HEK293 (cell line): Measurements from ENCODE around the gene STX11.

Experiments used
- CTCF ChIP-seq: fragments of 450-650 bp; formaldehyde crosslinking; IDR thresholded peaks from 2 replicates; pipeline ENCODE4 v1.5.1; 2016; ENCODE audit warnings: missing biosample characterization, missing genetic modification characterization
- GLI2 ChIP-seq: fragments of 450-650 bp; formaldehyde crosslinking; IDR thresholded peaks from 2 replicates; pipeline ENCODE4; 2017; ENCODE audit warnings: missing biosample characterization, missing genetic modification characterization, low read depth, borderline replicate concordance
- KLF1 ChIP-seq: fragments of 450-650 bp; formaldehyde crosslinking; IDR thresholded peaks from 2 replicates; pipeline ENCODE4 v1.5.1; 2016; ENCODE audit warnings: missing biosample characterization, missing genetic modification characterization
- KLF7 ChIP-seq: fragments of 450-650 bp; formaldehyde crosslinking; IDR thresholded peaks from 2 replicates; pipeline ENCODE4 v1.5.1; 2016; ENCODE audit warnings: missing biosample characterization, missing genetic modification characterization, borderline replicate concordance
- TCF7L2 ChIP-seq: IDR thresholded peaks from 2 replicates; pipeline ENCODE4 v1.6.1; 2011; ENCODE audit warnings: low read depth, mild to moderate bottlenecking, inconsistent platforms, low read length, moderate library complexity, borderline replicate concordance
- ZFP41 ChIP-seq: fragments of 450-650 bp; formaldehyde crosslinking; IDR thresholded peaks from 2 replicates; pipeline ENCODE4 v1.5.1; 2016; ENCODE audit warnings: missing biosample characterization, missing genetic modification characterization, borderline replicate concordance
- ZNF146 ChIP-seq: fragments of 450-650 bp; formaldehyde crosslinking; IDR thresholded peaks from 2 replicates; pipeline ENCODE4 v1.5.1; 2016; ENCODE audit warnings: missing biosample characterization, missing genetic modification characterization
- ZNF449 ChIP-seq: fragments of 450-650 bp; formaldehyde crosslinking; IDR thresholded peaks from 2 replicates; pipeline ENCODE4 v1.5.1; 2017; ENCODE audit warnings: missing biosample characterization, mild to moderate bottlenecking, missing genetic modification characterization, moderate library complexity
- ZNF654 ChIP-seq: fragments of 450-650 bp; formaldehyde crosslinking; IDR thresholded peaks from 2 replicates; pipeline ENCODE4 v1.5.1; 2016; ENCODE audit warnings: low read depth, missing biosample characterization, missing genetic modification characterization
- ZNF707 ChIP-seq: fragments of 450-650 bp; formaldehyde crosslinking; IDR thresholded peaks from 2 replicates; pipeline ENCODE4 v1.5.1; 2016; ENCODE audit warnings: missing biosample characterization, missing genetic modification characterization

DNA sequence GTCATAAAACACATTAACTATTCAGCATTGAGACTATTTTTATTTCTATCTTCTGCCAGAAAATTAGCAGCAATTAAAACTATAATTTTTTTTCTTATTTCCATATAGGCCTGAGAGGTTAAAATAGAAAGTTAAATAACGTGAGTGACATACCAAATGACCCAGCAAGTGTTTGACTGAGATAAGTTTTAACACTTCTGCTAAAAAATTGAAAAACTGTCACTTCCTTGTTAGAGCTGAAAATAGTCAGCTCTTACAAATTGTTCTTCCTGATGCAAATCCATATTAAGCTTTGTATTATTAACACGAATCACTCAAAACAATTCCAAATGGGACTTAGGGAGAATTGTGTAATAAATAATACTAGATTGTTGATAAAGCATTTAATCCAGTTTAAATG lies 26.5 kb upstream of the STX11 start:
- no peak for TF ChIP-seq CTCF (tag by site-specific recombination)
- TF ChIP-seq KLF7 (tag by site-specific recombination): no peak
- no peak for TF ChIP-seq KLF1 (tag by site-specific recombination)
- TF ChIP-seq ZNF654 (tag by site-specific recombination): no peak
- no peak for TF ChIP-seq ZFP41
- TF ChIP-seq ZNF449 (tag by site-specific recombination): no peak
- TF ChIP-seq ZNF707 (tag by site-specific recombination): no peak
- TF ChIP-seq ZNF146: no peak
- TF ChIP-seq GLI2 (tag by site-specific recombination): no peak
- no peak for TF ChIP-seq TCF7L2
